SK-N-SH treated with all-trans-retinoic acid at 6 μM for 48 hours (cell line): Measurements from ENCODE around the gene CD276.

Experiments
- CSDC2 ChIP-seq: fragments of 250-450 bp; sonication (Bioruptor Pico); IDR thresholded peaks from 2 replicates; pipeline ENCODE4 v1.5.0; 2020; ENCODE audit warnings: mild to moderate bottlenecking, moderate library complexity
- GLIS3 ChIP-seq: fragments of 250-450 bp; sonication (Bioruptor Pico); IDR thresholded peaks from 2 replicates; pipeline ENCODE4 v1.5.0; 2020; ENCODE audit warnings: mild to moderate bottlenecking, moderate library complexity
- ISL1 ChIP-seq: fragments of 250-450 bp; sonication (Bioruptor Pico); IDR thresholded peaks from 2 replicates; pipeline ENCODE4 v2.1.2; 2022; ENCODE audit warnings: mild to moderate bottlenecking, moderate library complexity
- PATZ1 ChIP-seq: fragments of 250-450 bp; sonication (Bioruptor Pico); IDR thresholded peaks from 2 replicates; pipeline ENCODE4 v1.8.0; 2020; ENCODE audit warnings: mild to moderate bottlenecking, moderate library complexity, borderline replicate concordance
- RARB ChIP-seq: fragments of 250-450 bp; sonication (Bioruptor Pico); IDR thresholded peaks from 2 replicates; pipeline ENCODE4 v1.8.0; 2021; ENCODE audit warnings: mild to moderate bottlenecking, moderate library complexity
- TOX ChIP-seq: fragments of 250-450 bp; sonication (Bioruptor Pico); IDR thresholded peaks from 2 replicates; pipeline ENCODE4 v1.8.0; 2021; ENCODE audit warnings: mild to moderate bottlenecking, moderate library complexity, borderline replicate concordance
- ZFP30 ChIP-seq: fragments of 450-650 bp; formaldehyde crosslinking; IDR thresholded peaks from 2 replicates; pipeline ENCODE4 v1.5.0; 2022; ENCODE audit warnings: mild to moderate bottlenecking, moderate library complexity
- ZNF70 ChIP-seq: fragments of 450-650 bp; formaldehyde crosslinking; IDR thresholded peaks from 2 replicates; pipeline ENCODE4 v1.5.0; 2020; ENCODE audit warnings: mild to moderate bottlenecking, moderate library complexity

DNA sequence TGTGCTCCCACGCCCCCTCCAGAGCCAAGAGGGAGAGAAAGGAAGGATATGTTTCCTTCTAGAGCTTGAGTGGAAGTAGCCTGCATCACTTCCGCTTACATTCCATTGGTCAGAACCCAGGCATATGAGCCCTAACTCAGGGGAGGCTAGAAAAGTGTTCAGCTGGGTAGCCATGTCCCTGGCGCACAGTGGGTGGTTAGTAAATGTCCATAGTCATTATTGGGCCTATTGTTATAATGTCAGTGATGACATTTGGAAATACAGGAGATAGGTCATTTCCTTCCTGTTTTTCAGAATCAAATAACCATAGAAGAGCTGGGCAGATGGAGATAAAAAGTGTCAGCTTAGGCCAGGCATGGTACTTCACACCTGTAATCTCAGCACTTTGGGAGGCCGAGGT, 27.3 kb downstream of the CD276 start:
- no peak for TF ChIP-seq ISL1 (CRISPR knock-in tag)
- TF ChIP-seq PATZ1 (CRISPR knock-in tag) = no peak
- TF ChIP-seq TOX (CRISPR knock-in tag) = no peak
- no peak for TF ChIP-seq CSDC2 (CRISPR knock-in tag)
- no peak for TF ChIP-seq ZFP30 (CRISPR knock-in tag)
- TF ChIP-seq GLIS3 (CRISPR knock-in tag) = no peak
- TF ChIP-seq RARB = no peak
- TF ChIP-seq ZNF70 = no peak
